HL-60 (cell line): ENCODE measurements around the gene LRRC71.

Experiments
- GABPA ChIP-seq: IDR thresholded peaks from 2 replicates; pipeline ENCODE4 v1.6.1; 2012; ENCODE audit warnings: low read depth
- POLR2AphosphoS5 ChIP-seq: IDR thresholded peaks from 2 replicates; pipeline ENCODE4 v1.6.1; 2012; ENCODE audit warnings: low read depth
- TF ChIP-seq, protein P1 (sequence below): IDR thresholded peaks from one replicate; pipeline ENCODE4 v1.5.1; 2011; ENCODE audit warnings: low read length, control low read depth, inconsistent platforms; ENCODE audit not compliant: insufficient read depth

GRCh38 chr1:156947818-156948525 is 27.5 kb downstream of the LRRC71 start:
- TF ChIP-seq, protein P1, sequence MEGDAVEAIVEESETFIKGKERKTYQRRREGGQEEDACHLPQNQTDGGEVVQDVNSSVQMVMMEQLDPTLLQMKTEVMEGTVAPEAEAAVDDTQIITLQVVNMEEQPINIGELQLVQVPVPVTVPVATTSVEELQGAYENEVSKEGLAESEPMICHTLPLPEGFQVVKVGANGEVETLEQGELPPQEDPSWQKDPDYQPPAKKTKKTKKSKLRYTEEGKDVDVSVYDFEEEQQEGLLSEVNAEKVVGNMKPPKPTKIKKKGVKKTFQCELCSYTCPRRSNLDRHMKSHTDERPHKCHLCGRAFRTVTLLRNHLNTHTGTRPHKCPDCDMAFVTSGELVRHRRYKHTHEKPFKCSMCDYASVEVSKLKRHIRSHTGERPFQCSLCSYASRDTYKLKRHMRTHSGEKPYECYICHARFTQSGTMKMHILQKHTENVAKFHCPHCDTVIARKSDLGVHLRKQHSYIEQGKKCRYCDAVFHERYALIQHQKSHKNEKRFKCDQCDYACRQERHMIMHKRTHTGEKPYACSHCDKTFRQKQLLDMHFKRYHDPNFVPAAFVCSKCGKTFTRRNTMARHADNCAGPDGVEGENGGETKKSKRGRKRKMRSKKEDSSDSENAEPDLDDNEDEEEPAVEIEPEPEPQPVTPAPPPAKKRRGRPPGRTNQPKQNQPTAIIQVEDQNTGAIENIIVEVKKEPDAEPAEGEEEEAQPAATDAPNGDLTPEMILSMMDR, result no peak
- TF ChIP-seq POLR2AphosphoS5, result no peak
- TF ChIP-seq GABPA, result no peak
